HG03139 (cell line): Measurements from ENCODE around the gene REEP6.

Source experiments
- ATAC-seq: cut with Tn5 transposase; IDR thresholded peaks from one replicate; pipeline ENCODE4 v1.9.1; 2021; ENCODE audit not compliant: unreplicated experiment

REEP6 gene

GRCh38 chr19:1540365-1540925 is 49.5 kb downstream of the REEP6 start:
- no peak for ATAC-seq
